CD1c-positive myeloid dendritic cell (primary cell): Measurements from ENCODE around the gene ACAN.
"Not testable (repeated sequence)": the region's sequence is repeated elsewhere in the genome, so short reads cannot be mapped to it uniquely, and the experiment has no call there.

ENCODE experiments used
- DNase-seq: peaks from one replicate; pipeline ENCODE4 v3.0.0-alpha.2; 2016; ENCODE audit errors: extremely low spot score

Gene ACAN

GRCh38 chr15:88902846-88903245, 99.6 kb downstream of the ACAN start:
- no peak for DNase-seq

- no peak for DNase-seq
These were observed 101.0 kb downstream of the ACAN start for GRCh38 chr15:88904257-88904623.

- peak; percentile 82 for DNase-seq
These were observed 101.5 kb downstream of the ACAN start for GRCh38 chr15:88904624-88905327.

- DNase-seq = no peak
These were observed 102.3 kb downstream of the ACAN start for GRCh38 chr15:88905576-88905975.

GRCh38 chr15:88906130-88906529, 102.9 kb downstream of the ACAN start:
- DNase-seq = no peak

- no peak for DNase-seq
These were observed 103.3 kb downstream of the ACAN start for GRCh38 chr15:88906551-88906950.

GRCh38 chr15:88907111-88907510, 103.9 kb downstream of the ACAN start:
- DNase-seq = no peak

- DNase-seq = no peak
These were observed 104.9 kb downstream of the ACAN start for GRCh38 chr15:88908123-88908522.

GRCh38 chr15:88908697-88909621, 105.7 kb downstream of the ACAN start:
- no peak for DNase-seq

- DNase-seq = no peak
These were observed 107.0 kb downstream of the ACAN start for GRCh38 chr15:88909956-88910831.

- no peak for DNase-seq
These were observed 108.5 kb downstream of the ACAN start for GRCh38 chr15:88911766-88912118.

GRCh38 chr15:88912500-88912921, 109.3 kb downstream of the ACAN start:
- DNase-seq = no peak

- peak; percentile 55 for DNase-seq
These were observed 110.0 kb downstream of the ACAN start, which contains the start of gene MFGE8 for GRCh38 chr15:88913017-88913849. MFGE8 (minus strand) TSS chr15:88913379; CDS start chr15:88913319, 60 bp downstream.

- DNase-seq = no peak
These were observed 110.6 kb downstream of the ACAN start for GRCh38 chr15:88913850-88914169.

- no peak for DNase-seq
These were observed 112.1 kb downstream of the ACAN start for GRCh38 chr15:88915354-88915753.

- DNase-seq = no peak
These were observed 114.5 kb downstream of the ACAN start for GRCh38 chr15:88917760-88918159.

- DNase-seq = peak; percentile 78
These were observed 115.5 kb downstream of the ACAN start for GRCh38 chr15:88918738-88919137.

- DNase-seq = no peak
These were observed 117.1 kb downstream of the ACAN start for GRCh38 chr15:88920186-88920891.

GRCh38 chr15:88920892-88921435, 117.7 kb downstream of the ACAN start:
- not testable (repeated sequence) for DNase-seq
